ENCODE measurements around the gene ZNF81.
A peak's percentile ranks its signal among the peaks of the same experiment; 100 is the strongest.
"Not testable (repeated sequence)": the region's sequence is repeated elsewhere in the genome, so short reads cannot be mapped to it uniquely, and the experiment has no call there.

ZNF81 gene

GRCh38 chrX:47927212-47927611 lies 90.5 kb downstream of the ZNF81 start:
- no peak for FAIRE-seq
- no peak for DNase-seq (ENCODE audit: insufficient read length, low spot score)

- FAIRE-seq; DNase-seq (ENCODE audit: insufficient read length, low spot score): not testable (repeated sequence)
Observed at GRCh38 chrX:47931970-47932369, 95.3 kb downstream of the ZNF81 start.

GRCh38 chrX:47933946-47934345 lies 97.2 kb downstream of the ZNF81 start:
- FAIRE-seq (no peak), DNase-seq (ENCODE audit: insufficient read length, low spot score) (no peak)

- FAIRE-seq, result no peak
Observed at GRCh38 chrX:47936224-47936939, 99.7 kb downstream of the ZNF81 start.

GRCh38 chrX:47936940-47937317 lies 100.2 kb downstream of the ZNF81 start:
- DNase-seq (ENCODE audit: insufficient read length, low spot score), result no peak
- no peak for FAIRE-seq

More at GRCh38 chrX:47936224-47936939, 99.7 kb downstream of the ZNF81 start:
- DNase-seq (ENCODE audit: insufficient read length, low spot score), result no peak

GRCh38 chrX:47940448-47940847 lies 103.7 kb downstream of the ZNF81 start:
- FAIRE-seq, result no peak

GRCh38 chrX:47941423-47941822 lies 104.7 kb downstream of the ZNF81 start:
- DNase-seq (ENCODE audit: insufficient read length, low spot score), result no peak
- FAIRE-seq, result no peak

More at GRCh38 chrX:47940448-47940847, 103.7 kb downstream of the ZNF81 start:
- no peak for DNase-seq (ENCODE audit: insufficient read length, low spot score)

GRCh38 chrX:47955295-47955694 lies 118.6 kb downstream of the ZNF81 start:
- not testable (repeated sequence) for FAIRE-seq; DNase-seq (ENCODE audit: insufficient read length, low spot score)

GRCh38 chrX:47956016-47956415 lies 119.3 kb downstream of the ZNF81 start:
- DNase-seq (ENCODE audit: insufficient read length, low spot score) (no peak), FAIRE-seq (no peak)

- not testable (repeated sequence) for FAIRE-seq
Observed at GRCh38 chrX:47958206-47958605, 121.5 kb downstream of the ZNF81 start.

GRCh38 chrX:47958761-47959342 lies 122.2 kb downstream of the ZNF81 start:
- DNase-seq (ENCODE audit: insufficient read length, low spot score), result peak; percentile 4
- FAIRE-seq, result no peak

More at GRCh38 chrX:47958206-47958605, 121.5 kb downstream of the ZNF81 start:
- not testable (repeated sequence) for DNase-seq (ENCODE audit: insufficient read length, low spot score)

- no peak for FAIRE-seq
Observed at GRCh38 chrX:47960406-47960805, 123.7 kb downstream of the ZNF81 start.

GRCh38 chrX:47961830-47962229 lies 125.1 kb downstream of the ZNF81 start:
- not testable (repeated sequence) for FAIRE-seq; DNase-seq (ENCODE audit: insufficient read length, low spot score)

More at GRCh38 chrX:47960406-47960805, 123.7 kb downstream of the ZNF81 start:
- no peak for DNase-seq (ENCODE audit: insufficient read length, low spot score)

- not testable (repeated sequence) for FAIRE-seq; DNase-seq (ENCODE audit: insufficient read length, low spot score)
Observed at GRCh38 chrX:47965526-47965925, 128.8 kb downstream of the ZNF81 start.
